Measurements from ENCODE around the gene ORAI2. TPM values are rescaled to one million over a fixed set of nuclear protein-coding genes. Genes with fewer than 3 reads are reported as not detected.
"Not testable (repeated sequence)": the region's sequence is repeated elsewhere in the genome, so short reads cannot be mapped to it uniquely, and the experiment has no call there.

Gene ORAI2
- polyA plus RNA-seq, 1 donor = 9.9 TPM

GRCh38 chr7:102445674-102446071 lies 12.3 kb downstream of the ORAI2 start:
- Histone ChIP-seq H3K27ac (ENCODE audit: low read length) (no peak overlapping the region), H3K4me3 (ENCODE audit: low read length) (no peak overlapping the region), H3K27me3 (ENCODE audit: control insufficient read depth, insufficient read depth, low read length) (no peaks in the 10 kb centered on the region), H3K36me3 (ENCODE audit: control insufficient read depth, insufficient read depth, low read length) (peaks cover 8% of the 10 kb centered on the region), H3K4me1 (ENCODE audit: control insufficient read depth, insufficient read depth, low read length) (no peaks in the 10 kb centered on the region), H3K9me3 (ENCODE audit: control insufficient read depth, low read depth, low read length) (no peaks in the 10 kb centered on the region)
- DNase-seq = no peak
- WGBS (ENCODE audit: insufficient coverage, low lambda C conversion rate) = 80% methylated on average over 1 of the region's 2 CpGs

DNA sequence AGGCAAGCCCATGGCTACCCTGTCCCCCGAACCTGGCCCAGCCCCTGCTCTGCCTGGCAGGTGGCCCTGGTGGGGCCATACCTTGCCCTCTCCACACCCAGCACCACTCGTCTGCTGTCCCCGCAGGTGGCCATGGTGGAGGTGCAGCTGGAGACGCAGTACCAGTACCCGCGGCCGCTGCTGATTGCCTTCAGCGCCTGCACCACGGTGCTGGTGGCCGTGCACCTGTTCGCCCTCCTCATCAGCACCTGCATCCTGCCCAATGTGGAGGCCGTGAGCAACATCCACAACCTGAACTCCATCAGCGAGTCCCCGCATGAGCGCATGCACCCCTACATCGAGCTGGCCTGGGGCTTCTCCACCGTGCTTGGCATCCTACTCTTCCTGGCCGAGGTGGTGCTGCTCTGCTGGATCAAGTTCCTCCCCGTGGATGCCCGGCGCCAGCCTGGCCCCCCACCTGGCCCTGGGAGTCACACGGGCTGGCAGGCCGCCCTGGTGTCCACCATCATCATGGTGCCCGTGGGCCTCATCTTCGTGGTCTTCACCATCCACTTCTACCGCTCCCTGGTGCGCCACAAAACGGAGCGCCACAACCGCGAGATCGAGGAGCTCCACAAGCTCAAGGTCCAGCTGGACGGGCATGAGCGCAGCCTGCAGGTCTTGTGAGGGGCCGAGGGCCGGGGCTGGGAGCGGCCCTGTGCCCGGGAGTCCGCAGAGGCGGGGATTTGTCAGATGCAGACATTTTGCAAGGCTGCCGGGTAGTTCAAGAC lies 13.2 kb downstream of the ORAI2 start:
- Histone ChIP-seq H3K27me3 (ENCODE audit: control insufficient read depth, insufficient read depth, low read length) (no peaks in the 10 kb centered on the region), H3K9me3 (ENCODE audit: control insufficient read depth, low read depth, low read length) (no peaks in the 10 kb centered on the region), H3K4me1 (ENCODE audit: control insufficient read depth, insufficient read depth, low read length) (no peaks in the 10 kb centered on the region), H3K36me3 (ENCODE audit: control insufficient read depth, insufficient read depth, low read length) (peaks cover 8% of the 10 kb centered on the region), H3K27ac (ENCODE audit: low read length) (no peak overlapping the region), H3K4me3 (ENCODE audit: low read length) (no peak overlapping the region)
- no peak for DNase-seq
- WGBS (ENCODE audit: insufficient coverage, low lambda C conversion rate) = no CpG with 5 or more reads among the region's 41 CpGs

DNA sequence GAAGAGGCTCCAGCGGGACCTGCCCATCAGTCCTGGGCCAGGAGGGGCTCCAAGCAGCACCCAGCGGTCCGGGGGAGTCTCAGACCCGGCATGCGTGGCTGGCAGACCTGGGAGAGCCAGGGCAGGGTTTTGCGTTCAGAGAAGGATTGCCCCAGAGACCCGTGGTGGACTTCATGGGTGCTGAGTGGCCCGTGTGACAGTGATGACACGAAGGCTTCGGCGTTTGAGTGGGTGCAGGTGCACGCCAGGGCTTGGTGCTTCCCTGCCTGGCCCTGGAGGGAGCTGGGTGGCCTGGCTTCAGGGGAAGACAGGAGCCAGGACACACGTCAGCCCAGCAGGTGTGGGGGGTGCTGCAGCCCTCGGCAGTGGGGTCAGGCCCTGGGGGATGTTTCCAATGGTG lies 13.9 kb downstream of the ORAI2 start:
- Histone ChIP-seq H3K4me3 (ENCODE audit: low read length) (no peak overlapping the region), H3K27ac (ENCODE audit: low read length) (no peak overlapping the region), H3K27me3 (ENCODE audit: control insufficient read depth, insufficient read depth, low read length) (no peaks in the 10 kb centered on the region), H3K36me3 (ENCODE audit: control insufficient read depth, insufficient read depth, low read length) (peaks cover 8% of the 10 kb centered on the region), H3K4me1 (ENCODE audit: control insufficient read depth, insufficient read depth, low read length) (no peaks in the 10 kb centered on the region), H3K9me3 (ENCODE audit: control insufficient read depth, low read depth, low read length) (no peaks in the 10 kb centered on the region)
- DNase-seq = no peak
- WGBS (ENCODE audit: insufficient coverage, low lambda C conversion rate) = no CpG with 5 or more reads among the region's 14 CpGs

- Histone ChIP-seq H3K27me3 (ENCODE audit: control insufficient read depth, insufficient read depth, low read length) (no peaks in the 10 kb centered on the region), H3K4me3 (ENCODE audit: low read length) (no peak overlapping the region), H3K36me3 (ENCODE audit: control insufficient read depth, insufficient read depth, low read length) (peaks cover 8% of the 10 kb centered on the region), H3K4me1 (ENCODE audit: control insufficient read depth, insufficient read depth, low read length) (no peaks in the 10 kb centered on the region), H3K27ac (ENCODE audit: low read length) (no peak overlapping the region), H3K9me3 (ENCODE audit: control insufficient read depth, low read depth, low read length) (no peaks in the 10 kb centered on the region)
- DNase-seq = no peak
- no CpG with 5 or more reads among the region's 15 CpGs for WGBS (ENCODE audit: insufficient coverage, low lambda C conversion rate)
Measured at GRCh38 chr7:102449136-102449535, 15.8 kb downstream of the ORAI2 start.

DNA sequence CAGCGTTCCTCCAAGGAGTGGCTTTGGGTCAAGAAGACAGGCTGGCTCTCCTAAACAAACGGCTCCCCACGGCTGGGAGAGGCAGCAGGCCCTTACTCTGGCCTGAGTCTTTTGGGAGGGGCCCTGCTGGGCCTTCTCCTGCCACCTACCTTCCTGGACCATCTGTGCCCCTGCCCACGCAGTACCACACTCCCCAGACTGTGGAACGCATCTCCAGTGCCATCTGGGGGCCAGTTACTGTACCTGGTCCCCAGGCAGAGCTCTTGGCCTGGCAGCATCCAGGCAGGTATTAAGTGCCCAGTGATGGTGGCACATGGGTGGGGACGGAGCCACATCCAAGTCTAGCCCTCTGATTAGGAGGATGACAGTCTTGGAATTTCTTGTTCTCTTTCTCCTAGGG lies 16.9 kb downstream of the ORAI2 start:
- no CpG with 5 or more reads among the region's 6 CpGs for WGBS (ENCODE audit: insufficient coverage, low lambda C conversion rate)
- no peak overlapping the region for H3K4me3 ChIP-seq (ENCODE audit: low read length)
- H3K27me3 ChIP-seq (ENCODE audit: control insufficient read depth, insufficient read depth, low read length) = no peaks in the 10 kb centered on the region
- H3K27ac ChIP-seq (ENCODE audit: low read length) = no peak overlapping the region
- peaks cover 8% of the 10 kb centered on the region for H3K36me3 ChIP-seq (ENCODE audit: control insufficient read depth, insufficient read depth, low read length)
- no peak for DNase-seq
- no peaks in the 10 kb centered on the region for H3K4me1 ChIP-seq (ENCODE audit: control insufficient read depth, insufficient read depth, low read length)
- no peaks in the 10 kb centered on the region for H3K9me3 ChIP-seq (ENCODE audit: control insufficient read depth, low read depth, low read length)

DNA sequence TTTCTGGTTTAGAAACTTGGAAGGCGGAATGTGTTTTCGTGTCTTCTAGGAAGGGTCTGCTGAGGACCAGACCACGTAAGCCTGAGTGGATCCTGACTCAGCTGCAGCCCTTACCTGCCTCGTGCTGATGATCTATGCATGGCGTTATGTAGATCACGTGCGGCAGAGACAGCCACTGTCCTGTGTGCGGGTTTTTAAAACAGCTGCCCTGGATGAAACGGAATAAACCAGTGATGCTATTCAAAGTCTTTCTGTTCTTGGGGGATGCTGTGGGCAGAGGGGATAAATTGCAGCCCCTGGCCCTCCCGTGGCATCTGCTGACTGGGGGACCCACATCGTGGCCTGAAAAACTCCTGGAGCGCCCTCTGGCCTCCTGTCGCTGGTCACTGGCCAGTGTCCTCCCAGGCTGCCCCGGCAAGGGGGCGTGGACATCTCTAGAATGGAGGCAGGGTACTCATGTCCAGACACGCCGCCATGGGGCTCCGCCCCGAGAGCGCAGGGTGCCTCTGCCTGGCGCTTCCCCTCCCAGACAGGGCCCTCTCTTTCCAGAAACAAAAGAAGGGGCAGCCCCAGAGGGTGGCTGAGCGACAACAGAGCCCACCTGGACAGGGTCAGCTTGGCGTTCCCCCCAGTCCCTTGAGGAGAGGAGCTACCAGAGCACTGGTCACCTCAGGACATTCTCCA lies 18.1 kb downstream of the ORAI2 start:
- no peak for DNase-seq
- peaks cover 10% of the 10 kb centered on the region for H3K36me3 ChIP-seq (ENCODE audit: control insufficient read depth, insufficient read depth, low read length)
- H3K27ac ChIP-seq (ENCODE audit: low read length) = no peak overlapping the region
- H3K27me3 ChIP-seq (ENCODE audit: control insufficient read depth, insufficient read depth, low read length) = no peaks in the 10 kb centered on the region
- H3K9me3 ChIP-seq (ENCODE audit: control insufficient read depth, low read depth, low read length) = no peaks in the 10 kb centered on the region
- H3K4me1 ChIP-seq (ENCODE audit: control insufficient read depth, insufficient read depth, low read length) = no peaks in the 10 kb centered on the region
- no CpG with 5 or more reads among the region's 23 CpGs for WGBS (ENCODE audit: insufficient coverage, low lambda C conversion rate)
- no peak overlapping the region for H3K4me3 ChIP-seq (ENCODE audit: low read length)

GRCh38 chr7:102452451-102452850 lies 19.1 kb downstream of the ORAI2 start:
- no peaks in the 10 kb centered on the region for H3K9me3 ChIP-seq (ENCODE audit: control insufficient read depth, low read depth, low read length)
- no CpG with 5 or more reads among the region's 6 CpGs for WGBS (ENCODE audit: insufficient coverage, low lambda C conversion rate)
- H3K4me1 ChIP-seq (ENCODE audit: control insufficient read depth, insufficient read depth, low read length) = no peaks in the 10 kb centered on the region
- no peak for DNase-seq
- H3K4me3 ChIP-seq (ENCODE audit: low read length) = no peak overlapping the region
- peaks cover 14% of the 10 kb centered on the region for H3K36me3 ChIP-seq (ENCODE audit: control insufficient read depth, insufficient read depth, low read length)
- no peaks in the 10 kb centered on the region for H3K27me3 ChIP-seq (ENCODE audit: control insufficient read depth, insufficient read depth, low read length)
- no peak overlapping the region for H3K27ac ChIP-seq (ENCODE audit: low read length)

GRCh38 chr7:102453319-102453718 lies 19.9 kb downstream of the ORAI2 start:
- Histone ChIP-seq H3K36me3 (ENCODE audit: control insufficient read depth, insufficient read depth, low read length) (peaks cover 23% of the 10 kb centered on the region), H3K4me1 (ENCODE audit: control insufficient read depth, insufficient read depth, low read length) (no peaks in the 10 kb centered on the region), H3K27ac (ENCODE audit: low read length) (no peak overlapping the region), H3K27me3 (ENCODE audit: control insufficient read depth, insufficient read depth, low read length) (no peaks in the 10 kb centered on the region), H3K4me3 (ENCODE audit: low read length) (no peak overlapping the region), H3K9me3 (ENCODE audit: control insufficient read depth, low read depth, low read length) (no peaks in the 10 kb centered on the region)
- no CpG with 5 or more reads among the region's 7 CpGs for WGBS (ENCODE audit: insufficient coverage, low lambda C conversion rate)
- DNase-seq = no peak

DNA sequence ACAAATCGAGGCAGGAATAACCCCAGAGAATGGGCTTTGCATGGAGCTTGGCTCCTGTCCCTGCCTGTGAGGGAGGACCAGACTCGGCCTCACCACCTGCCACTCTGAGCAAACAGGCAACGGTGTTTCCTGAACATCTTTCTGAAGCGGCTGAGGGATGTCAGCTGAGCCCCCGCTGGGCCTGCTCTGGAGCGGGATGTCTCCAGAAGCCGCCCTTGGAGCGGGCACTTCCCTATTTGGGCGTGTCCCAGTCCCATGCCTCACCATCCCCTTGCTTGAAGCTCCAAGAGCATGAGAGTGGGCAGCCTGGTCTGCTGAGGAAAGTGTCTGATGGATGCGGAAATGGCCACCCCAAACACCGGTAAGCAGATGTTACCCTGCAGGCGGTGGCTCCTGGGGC lies 21.1 kb downstream of the ORAI2 start:
- Histone ChIP-seq H3K27ac (ENCODE audit: low read length) (no peak overlapping the region), H3K9me3 (ENCODE audit: control insufficient read depth, low read depth, low read length) (no peaks in the 10 kb centered on the region), H3K4me1 (ENCODE audit: control insufficient read depth, insufficient read depth, low read length) (no peaks in the 10 kb centered on the region), H3K36me3 (ENCODE audit: control insufficient read depth, insufficient read depth, low read length) (peaks cover 33% of the 10 kb centered on the region), H3K27me3 (ENCODE audit: control insufficient read depth, insufficient read depth, low read length) (no peaks in the 10 kb centered on the region), H3K4me3 (ENCODE audit: low read length) (no peak overlapping the region)
- no CpG with 5 or more reads among the region's 12 CpGs for WGBS (ENCODE audit: insufficient coverage, low lambda C conversion rate)
- DNase-seq = no peak

GRCh38 chr7:102454932-102455331 lies 21.6 kb downstream of the ORAI2 start:
- WGBS (ENCODE audit: insufficient coverage, low lambda C conversion rate) = 100% methylated on average over 5 of the region's 10 CpGs
- H3K36me3 ChIP-seq (ENCODE audit: control insufficient read depth, insufficient read depth, low read length) = peaks cover 35% of the 10 kb centered on the region
- H3K4me3 ChIP-seq (ENCODE audit: low read length); H3K4me1 ChIP-seq (ENCODE audit: control insufficient read depth, insufficient read depth, low read length); H3K27ac ChIP-seq (ENCODE audit: low read length); H3K9me3 ChIP-seq (ENCODE audit: control insufficient read depth, low read depth, low read length); DNase-seq; H3K27me3 ChIP-seq (ENCODE audit: control insufficient read depth, insufficient read depth, low read length): not testable (repeated sequence)

DNA sequence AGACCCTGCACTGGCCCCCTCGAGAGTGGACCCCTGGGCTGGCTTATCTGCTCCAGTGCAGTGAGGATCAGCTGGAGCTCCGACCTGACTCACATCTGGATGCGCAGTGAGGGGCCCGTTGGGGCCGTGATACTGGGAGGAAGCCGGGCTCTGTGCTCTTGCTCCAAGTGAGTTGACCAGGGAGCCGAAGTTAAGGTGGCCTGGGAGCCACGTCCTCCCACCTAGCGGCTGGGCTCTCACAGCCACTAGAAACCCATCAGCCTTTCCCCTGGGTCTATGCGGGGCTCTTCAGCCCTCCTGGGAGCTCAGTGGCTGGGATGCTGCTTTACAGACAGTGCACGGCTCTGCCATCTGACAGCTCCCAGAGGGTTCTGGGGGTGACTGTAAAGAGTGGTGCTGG lies 22.2 kb downstream of the ORAI2 start:
- no peak overlapping the region for H3K27ac ChIP-seq (ENCODE audit: low read length)
- no peaks in the 10 kb centered on the region for H3K9me3 ChIP-seq (ENCODE audit: control insufficient read depth, low read depth, low read length)
- H3K4me3 ChIP-seq (ENCODE audit: low read length) = no peak overlapping the region
- H3K36me3 ChIP-seq (ENCODE audit: control insufficient read depth, insufficient read depth, low read length) = peaks cover 35% of the 10 kb centered on the region
- H3K4me1 ChIP-seq (ENCODE audit: control insufficient read depth, insufficient read depth, low read length) = no peaks in the 10 kb centered on the region
- no peaks in the 10 kb centered on the region for H3K27me3 ChIP-seq (ENCODE audit: control insufficient read depth, insufficient read depth, low read length)
- WGBS (ENCODE audit: insufficient coverage, low lambda C conversion rate) = no CpG with 5 or more reads among the region's 11 CpGs
- no peak for DNase-seq
